Measurements from ENCODE around the gene LRRFIP2.

GRCh38 chr3:37107846-37108245 lies 66.5 kb downstream of the LRRFIP2 start:
- TF ChIP-seq CTCF (IDR thresholded peaks at IDR 0.05) = no peak
- no peak for TF ChIP-seq EZH2 (IDR thresholded peaks at IDR 0.05)
